HG02798 (cell line): Measurements from ENCODE around the gene SDHA.
A peak's percentile ranks its signal among the peaks of the same experiment; 100 is the strongest.
"Not testable (repeated sequence)": the region's sequence is repeated elsewhere in the genome, so short reads cannot be mapped to it uniquely, and the experiment has no call there.

Experiments used
- ATAC-seq: cut with Tn5 transposase; IDR thresholded peaks from one replicate; pipeline ENCODE4 v1.9.1; 2021; ENCODE audit warnings: mild to moderate bottlenecking; ENCODE audit not compliant: unreplicated experiment, poor library complexity

The SDHA gene

DNA sequence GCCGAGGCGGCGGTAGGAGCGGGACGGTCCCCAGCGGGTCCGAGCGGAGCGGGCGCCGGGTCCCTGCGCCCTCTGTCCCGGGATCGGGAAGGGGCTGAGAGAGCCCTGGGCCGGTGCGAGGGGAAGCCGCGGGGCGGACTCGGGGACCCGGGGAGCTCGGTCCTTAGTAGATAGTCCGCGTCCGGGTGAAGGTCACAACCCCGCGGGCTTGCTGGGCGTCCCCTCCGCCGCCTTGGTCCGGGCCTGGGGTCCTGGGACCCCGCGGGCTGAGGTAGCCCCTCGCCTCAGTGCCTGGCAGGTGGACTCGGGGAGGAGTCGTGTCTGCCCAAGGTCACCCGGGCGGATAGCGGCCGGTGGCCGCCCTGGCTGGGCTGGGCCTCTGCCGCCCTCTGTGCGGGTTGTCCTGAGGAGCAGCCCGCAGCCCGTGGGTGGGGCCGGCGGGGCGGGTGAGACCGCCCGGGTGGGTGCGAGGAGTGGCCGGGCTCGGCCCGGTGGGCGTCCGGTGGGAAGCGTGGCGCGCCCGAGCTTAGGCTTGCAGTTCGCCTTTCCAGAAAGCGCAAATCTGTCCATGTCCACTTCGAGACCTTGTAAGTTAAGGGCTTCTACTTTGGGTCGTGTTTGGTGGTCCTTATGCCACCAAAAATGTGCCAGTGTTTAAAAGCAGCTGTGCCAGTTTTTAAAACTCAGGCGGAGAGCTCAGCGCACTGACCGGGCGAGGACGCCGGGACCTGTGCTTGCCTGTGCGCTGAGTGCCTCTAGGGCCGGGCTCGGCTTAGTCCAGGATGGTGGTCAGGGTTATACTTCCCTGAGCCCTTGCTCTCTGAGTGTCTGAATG lies 554 bp downstream of the SDHA start:
- peak; percentile 27 for ATAC-seq

DNA sequence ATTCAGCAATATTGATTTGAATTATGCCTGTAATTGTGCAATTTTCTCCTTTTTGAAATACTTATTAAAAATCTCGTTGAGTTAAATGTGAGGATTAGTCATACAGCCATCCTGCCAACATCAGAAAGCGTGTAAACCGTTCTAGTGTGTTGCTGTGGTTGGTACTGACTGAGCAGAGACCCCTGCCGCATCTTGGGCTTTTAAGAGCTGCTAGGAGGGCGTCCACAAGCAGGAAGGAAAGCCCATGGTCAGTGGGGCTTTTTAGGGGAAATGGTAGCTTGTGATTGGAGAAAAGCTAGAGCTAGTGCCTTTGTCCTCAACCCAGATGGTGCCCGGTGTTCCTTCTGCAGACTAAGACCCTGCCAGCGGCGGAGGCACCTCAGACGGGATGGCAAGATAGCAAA lies 1.3 kb downstream of the SDHA start:
- no peak for ATAC-seq

DNA sequence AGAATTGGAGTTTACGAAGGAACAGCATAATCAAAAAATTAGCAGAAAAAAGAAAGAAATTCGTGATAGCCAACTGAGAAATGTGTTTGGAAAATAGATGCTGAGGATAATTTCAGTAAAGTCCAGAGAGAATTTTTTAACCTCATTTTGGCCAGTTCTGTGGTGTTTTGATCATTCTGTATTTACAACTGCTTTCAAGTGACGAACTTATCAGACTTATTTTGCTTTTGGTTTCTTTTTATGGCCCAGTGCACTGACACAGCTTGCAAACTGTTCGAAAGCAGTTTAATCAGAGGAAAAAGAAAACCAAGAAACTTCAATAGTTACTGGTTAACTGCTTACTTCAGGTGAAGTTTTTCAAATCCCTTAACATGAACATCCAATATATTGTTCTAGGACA lies 1.9 kb downstream of the SDHA start:
- ATAC-seq, result no peak

DNA sequence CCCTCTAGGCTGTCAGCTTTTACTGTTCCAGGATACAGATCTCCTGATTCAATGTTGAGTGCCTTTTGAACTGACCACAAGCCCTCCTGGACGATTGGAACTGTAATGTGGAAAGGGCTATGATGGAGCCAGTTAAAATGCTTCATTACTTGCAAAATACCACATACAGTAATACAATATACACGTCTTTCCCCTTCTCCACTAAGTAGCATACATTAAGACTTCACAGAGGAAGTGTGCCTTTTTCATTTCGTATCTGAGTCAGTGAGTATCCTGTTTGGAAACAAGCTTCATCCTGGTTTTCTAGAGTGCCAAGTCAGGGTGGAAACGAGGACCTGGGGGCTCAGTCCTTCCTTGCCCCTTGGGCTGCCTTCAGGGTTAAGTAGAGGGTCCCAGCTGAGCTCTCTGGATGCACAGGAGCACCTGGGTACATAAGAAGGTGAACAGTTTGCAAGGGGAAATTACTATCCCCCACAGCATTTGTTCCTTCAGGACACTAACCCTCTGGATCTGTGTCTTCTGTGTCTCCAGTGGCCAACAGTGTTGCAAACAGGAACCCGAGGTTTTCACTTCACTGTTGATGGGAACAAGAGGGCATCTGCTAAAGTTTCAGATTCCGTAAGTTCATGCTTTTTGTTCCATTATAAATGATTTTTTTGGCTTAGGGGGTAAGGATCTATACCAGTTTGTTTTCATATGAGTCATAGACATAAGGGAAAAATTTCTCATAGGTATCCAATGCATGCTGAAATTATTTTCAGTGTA lies 5.0 kb downstream of the SDHA start:
- ATAC-seq, result not testable (repeated sequence)

DNA sequence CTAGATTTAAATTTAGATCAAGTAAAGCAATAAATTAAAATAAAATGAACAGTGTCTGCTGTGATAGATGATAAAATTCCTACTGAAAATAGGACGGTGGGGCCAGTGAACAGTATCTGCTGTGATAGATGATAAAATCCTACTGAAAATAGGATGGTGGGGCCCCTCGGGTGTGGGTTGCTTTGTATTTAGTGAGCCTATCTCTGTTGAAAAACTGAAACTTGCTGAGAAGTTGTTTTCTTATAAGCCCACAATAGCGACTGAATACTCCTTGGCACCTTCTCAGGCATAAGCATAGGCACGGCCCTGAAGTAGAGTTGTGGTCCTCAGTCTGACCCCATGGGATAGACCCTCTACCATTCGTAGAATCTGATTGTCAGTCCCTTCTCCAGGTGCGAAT lies 5.7 kb downstream of the SDHA start:
- ATAC-seq, result no peak

DNA sequence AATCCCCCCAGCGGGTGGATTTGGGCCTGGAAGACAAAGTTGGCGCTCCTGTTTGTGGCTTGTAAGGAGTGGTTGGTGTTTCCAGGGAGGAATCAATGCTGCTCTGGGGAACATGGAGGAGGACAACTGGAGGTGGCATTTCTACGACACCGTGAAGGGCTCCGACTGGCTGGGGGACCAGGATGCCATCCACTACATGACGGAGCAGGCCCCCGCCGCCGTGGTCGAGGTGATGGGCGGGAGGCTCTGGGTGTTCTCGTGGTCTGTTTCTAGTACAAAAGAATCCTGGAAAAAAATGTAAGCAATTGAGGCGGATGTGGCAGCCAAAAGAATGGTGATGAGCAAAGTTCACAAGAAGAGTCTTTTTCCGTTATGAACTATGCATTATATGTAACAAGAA lies 7.2 kb downstream of the SDHA start:
- ATAC-seq, result no peak

DNA sequence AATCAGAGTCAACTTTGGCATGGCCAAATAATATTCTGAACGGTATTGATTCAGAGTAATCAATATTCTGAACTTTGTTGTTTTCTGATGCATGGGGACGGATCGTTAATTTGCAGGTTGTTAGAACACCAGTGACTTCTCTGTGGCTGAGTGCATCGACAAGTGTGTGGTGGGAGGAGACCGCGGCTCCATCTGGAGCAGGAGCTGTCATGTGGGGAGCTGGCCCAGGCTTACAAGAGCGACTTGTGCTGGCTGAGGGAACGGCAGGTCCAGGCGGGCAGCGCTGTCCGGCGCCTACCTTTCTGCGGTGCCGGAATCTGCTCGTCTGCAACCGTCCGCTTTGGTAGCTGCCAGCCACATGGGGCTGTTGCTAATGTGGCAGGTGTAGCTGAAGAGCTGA lies 9.3 kb downstream of the SDHA start:
- ATAC-seq, result not testable (repeated sequence)

DNA sequence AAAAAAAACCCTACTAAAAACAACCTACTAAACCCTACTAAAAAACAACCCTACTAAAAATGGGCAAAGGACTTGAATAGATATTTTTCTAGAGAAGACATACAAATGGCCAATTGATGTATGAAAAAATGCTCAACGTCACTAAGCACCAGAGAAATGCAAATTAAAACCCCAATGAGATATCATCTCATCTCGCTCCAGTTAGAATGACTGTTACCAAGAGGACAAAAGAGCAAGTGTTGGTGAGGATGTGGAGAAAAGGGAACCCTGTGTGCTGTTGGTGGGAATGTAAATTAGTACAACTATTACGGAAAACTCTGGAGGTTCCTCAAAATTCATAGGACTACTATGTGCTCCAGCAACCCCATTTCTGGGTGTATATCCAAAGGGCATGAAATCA lies 10.8 kb downstream of the SDHA start:
- ATAC-seq, result no peak

DNA sequence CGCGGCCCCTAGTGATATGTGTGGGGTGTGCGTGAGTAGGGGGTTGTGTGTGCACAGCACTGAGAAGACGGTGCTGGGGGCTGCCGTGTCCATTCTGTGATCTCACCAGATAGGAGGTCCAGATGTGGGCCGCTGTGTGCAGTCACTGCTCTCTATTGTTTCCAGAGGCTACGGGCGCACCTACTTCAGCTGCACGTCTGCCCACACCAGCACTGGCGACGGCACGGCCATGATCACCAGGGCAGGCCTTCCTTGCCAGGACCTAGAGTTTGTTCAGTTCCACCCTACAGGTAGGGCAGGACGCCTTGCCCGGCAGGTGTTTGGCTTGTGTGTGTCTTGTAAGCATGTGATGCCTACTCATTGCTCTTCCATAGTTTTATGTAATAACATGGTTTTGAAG lies 12.6 kb downstream of the SDHA start:
- no peak for ATAC-seq

DNA sequence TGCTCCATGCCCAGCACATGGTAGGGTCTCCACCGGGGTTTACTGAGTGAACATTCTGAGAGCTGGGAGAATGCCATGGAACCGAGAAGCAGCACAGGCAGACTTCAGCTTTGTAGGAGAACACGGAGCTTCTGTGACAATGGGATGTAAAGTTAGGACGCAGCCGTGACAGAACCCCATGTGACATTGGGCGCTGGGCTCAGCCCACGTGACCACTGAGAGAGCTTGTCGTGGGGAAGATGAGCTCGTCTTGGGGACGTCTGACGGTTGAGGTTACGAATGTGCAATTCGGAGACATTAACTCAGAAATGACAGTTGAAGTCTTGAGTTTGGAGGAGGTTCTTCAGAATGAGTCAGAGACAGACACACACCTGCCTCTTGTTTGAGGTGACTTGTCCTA lies 13.5 kb downstream of the SDHA start:
- ATAC-seq, result no peak

DNA sequence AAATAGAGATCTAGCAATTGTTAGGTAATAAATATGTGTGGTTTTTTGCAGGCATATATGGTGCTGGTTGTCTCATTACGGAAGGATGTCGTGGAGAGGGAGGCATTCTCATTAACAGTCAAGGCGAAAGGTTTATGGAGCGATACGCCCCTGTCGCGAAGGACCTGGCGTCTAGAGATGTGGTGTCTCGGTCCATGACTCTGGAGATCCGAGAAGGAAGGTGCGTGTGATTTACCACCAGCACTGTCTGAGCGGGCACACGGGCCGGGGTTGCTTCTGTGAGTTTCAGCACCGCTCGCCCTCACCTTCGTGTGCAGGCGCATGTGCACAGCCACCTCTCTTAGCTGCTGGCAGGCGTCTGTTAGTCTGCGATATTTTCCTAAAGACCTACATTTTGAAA lies 15.3 kb downstream of the SDHA start:
- not testable (repeated sequence) for ATAC-seq

DNA sequence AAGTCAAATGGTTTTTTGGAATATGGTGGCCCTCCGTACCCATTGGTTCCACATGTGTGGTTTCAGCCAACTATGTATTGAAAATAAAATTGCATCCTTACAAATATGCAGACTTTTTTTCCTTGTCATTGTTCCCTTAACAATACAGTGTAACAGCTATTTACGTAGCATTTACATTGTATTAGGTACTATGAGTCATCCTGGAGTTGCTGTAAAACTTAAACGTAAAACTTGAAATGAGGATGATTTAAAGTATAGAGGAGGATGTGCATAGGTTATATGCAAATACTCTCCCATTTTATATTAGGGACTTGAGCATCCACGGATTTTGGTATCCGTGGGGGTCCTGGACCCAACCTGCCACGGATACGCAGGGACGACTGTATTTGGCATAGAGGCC lies 16.3 kb downstream of the SDHA start:
- ATAC-seq, result no peak

DNA sequence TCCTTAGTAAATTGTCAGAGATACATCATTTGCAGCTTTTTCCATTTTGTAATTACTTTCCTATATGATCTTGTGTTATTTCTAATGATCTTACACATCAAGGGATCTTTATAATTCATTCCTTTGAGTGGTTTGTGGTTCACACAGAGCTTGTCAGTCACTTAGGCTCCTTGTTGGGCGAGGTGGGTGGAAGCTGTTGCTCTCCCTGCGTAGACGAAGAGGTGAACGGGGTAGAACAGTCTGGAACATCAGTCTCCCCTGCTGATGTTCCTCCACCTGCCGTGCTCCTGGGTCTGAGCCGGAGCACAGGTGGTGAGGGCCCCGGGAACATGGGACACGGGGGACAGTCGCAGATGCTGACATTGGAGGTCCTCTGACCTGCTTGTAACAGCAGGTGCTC lies 17.4 kb downstream of the SDHA start:
- not testable (repeated sequence) for ATAC-seq

DNA sequence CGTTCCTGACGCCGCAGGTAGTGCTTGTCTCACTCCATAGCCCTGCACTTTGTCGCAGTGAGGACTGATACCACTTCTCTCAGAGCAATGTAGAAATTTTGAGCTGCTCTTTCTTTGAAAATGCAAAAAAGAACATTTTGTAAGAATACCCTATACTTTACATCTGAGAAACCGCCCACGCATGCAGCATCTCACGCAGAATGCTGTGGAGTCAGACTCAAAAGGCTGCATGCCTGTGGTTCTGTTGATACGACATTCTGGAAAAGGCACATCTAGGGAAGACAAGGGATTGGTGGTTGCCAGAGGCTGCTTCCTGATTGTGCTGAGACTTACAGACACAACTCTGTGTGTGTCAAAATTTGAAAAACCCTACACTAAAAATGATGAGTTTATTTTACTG lies 19.8 kb downstream of the SDHA start:
- not testable (repeated sequence) for ATAC-seq

DNA sequence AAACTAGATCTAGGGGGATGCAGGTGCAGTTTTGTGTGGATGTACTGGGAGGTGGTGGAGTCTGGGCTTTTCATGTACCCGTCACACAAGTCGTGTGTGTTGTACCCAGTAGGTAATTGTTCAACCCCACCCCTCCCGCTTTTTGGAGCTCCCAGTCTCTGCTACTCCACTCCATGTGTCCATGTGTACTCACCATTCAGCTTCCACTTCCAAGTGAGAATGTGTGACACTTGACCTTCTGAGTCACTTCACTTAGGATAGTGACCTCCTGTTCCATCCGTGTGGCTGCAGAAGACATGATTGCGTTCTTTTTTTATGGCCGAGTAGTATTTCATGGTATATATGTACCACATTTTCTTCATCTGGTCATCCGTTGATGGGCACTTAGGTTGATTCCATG lies 22.4 kb downstream of the SDHA start:
- not testable (repeated sequence) for ATAC-seq

DNA sequence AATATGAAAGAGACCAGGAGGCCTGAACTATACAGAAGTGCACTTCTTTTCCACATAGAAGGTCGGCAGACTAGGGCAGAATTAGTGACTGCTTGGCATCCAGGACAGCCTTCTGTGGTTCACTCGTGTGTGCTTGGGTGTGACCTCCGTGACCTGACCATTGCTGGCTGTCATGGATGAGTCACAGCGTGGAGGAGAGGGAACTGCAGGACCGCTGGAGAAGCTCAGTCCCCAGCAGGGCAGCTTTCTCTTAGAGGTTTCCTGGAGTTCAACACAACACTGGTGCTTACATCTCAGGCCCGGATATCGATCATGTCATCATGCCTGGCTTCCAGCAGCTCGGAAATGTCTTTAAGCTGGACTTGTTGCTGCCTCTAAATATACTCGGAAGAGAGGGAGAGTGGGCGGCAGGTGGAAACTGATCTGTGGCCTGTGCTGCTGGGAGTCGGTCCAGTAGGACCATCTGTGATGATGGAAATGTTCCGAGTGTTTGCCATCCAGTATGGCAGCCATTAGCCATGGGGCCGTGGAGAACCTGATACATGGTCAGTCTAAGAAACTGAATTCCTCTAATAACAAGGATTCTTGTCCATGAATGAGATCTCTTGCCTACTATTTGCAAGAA lies 23.0 kb downstream of the SDHA start:
- ATAC-seq, result not testable (repeated sequence)

DNA sequence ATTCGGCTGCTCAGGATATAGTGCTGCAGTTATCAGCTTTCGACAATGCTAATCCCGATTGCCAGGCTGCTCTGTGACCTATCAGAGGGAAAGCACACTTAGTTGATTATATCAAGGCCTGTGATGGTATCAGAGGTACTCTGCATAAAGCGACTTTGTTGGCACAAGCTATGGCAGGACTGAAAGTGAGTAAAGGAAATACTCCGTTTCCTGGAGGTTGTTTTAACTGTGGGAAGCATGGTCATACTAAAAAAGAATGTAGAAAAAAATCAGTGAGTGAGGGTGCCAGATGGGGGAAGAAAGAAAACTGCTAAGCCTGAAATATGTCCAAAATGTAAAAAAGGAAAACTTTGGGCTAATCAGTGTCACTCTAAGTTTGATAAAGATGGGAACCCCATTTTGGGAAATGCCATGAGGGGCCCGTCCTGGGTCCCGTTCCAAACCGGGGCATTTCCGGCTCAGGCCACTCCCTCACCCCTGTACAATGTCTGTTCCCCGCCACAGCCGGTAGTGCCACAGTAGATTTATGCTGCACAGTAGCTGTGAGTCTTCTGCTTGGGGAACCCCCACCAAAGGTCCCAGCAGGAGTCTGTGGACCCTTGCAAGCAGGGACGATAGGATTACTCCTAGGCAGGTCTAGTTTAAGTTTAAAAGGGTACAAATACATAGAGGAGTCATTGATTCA lies 25.7 kb downstream of the SDHA start:
- ATAC-seq, result not testable (repeated sequence)

DNA sequence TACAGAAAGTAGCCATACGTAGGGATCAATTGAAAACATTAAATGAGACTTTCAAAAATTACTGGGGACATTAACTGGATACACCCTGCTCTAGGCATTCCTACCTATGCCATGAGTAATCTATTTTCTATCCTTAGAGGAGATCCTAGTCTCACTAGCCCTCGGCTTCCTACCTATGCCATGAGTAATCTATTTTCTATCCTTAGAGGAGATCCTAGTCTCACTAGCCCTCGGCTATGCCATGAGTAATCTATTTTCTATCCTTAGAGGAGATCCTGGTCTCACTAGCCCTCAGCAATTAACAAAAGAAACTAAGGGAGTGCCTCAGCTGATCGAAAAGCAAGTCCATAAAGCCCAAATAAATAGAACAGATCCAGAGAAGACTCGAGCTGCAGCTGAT lies 27.6 kb downstream of the SDHA start:
- ATAC-seq, result not testable (repeated sequence)

DNA sequence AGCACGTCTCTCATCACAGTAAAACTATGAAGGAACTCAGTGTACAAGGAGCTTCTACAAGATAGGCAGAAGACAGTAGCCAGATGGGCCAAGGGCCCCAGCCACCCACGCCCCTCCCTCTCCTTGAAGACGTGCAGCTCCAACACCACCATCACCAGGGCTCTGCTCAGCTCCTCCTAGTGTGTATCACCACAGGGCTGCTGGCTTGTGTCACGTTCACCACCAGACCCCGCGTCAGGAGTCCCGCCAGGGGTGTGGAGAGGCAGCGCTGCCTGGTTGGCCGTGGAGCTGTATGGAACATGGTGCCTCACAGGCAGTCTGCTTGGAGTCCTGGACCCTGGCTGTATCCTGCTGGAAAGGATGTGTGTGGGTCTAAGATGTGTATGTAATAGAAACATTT lies 32.3 kb downstream of the SDHA start:
- not testable (repeated sequence) for ATAC-seq

DNA sequence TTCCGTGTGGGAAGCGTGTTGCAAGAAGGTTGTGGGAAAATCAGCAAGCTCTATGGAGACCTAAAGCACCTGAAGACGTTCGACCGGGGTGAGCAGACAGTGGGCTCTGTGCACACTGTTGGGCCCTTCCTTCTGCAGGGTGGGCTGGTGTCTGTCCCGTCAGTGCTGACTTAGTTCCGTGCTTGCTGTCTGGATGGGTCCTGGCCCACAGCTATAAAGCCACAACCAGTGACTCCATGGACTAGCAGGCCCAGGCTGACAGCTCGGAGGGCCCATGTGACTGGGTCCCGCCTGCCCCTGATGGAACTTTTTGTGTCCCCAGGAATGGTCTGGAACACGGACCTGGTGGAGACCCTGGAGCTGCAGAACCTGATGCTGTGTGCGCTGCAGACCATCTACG lies 32.9 kb downstream of the SDHA start:
- ATAC-seq, result not testable (repeated sequence)

DNA sequence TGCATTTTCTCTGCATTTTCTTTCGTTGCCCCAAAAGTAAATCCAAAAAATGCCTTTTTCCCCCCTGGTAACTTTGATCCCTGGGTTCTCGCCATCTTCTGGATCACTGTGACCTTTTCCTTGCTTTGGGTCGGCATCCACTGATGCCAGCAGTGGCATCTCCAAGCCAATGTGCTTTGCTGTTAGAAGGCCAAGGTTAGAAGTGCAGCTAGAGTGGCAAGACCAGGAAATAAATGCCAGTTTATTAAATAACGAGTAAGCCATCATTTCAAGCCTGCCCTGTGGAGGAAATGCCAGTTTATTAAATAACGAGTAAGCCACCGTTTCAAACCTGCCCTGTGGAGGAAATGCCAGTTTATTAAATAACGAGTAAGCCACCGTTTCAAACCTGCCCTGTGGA lies 33.4 kb downstream of the SDHA start:
- not testable (repeated sequence) for ATAC-seq
